HEK293 (cell line): ENCODE measurements around the gene DCAF15.

ENCODE experiments used
- CTCF ChIA-PET: fragments of 350-600 bp; formaldehyde crosslinking; extraction: SDS; loops from one replicate; lab custom pipeline; 2021; ENCODE audit warnings: antibody characterized with exemption; lab: Yijun Ruan, JAX
- POLR2A ChIA-PET: fragments of 300-600 bp; formaldehyde crosslinking; extraction: SDS; loops from one replicate; lab custom pipeline; 2020; ENCODE audit warnings: antibody characterized with exemption, inconsistent platforms; lab: Yijun Ruan, JAX
- H3K27ac ChIP-seq: fragments of 200-500 bp; sonication (Bioruptor generic); 2 replicates; pipeline ENCODE4 v1.5.1; 2014; ENCODE audit warnings: low read depth, low read length, control low read depth, inconsistent platforms; ENCODE audit errors: extremely low read depth
- H3K36me3 ChIP-seq, 2 experiments: fragments of 200-500 bp in 1 of 2; sonication (Bioruptor generic) in 1 of 2; 1 replicate in 1 of 2; 2 replicates in 1 of 2; pipeline ENCODE4 v1.5.1; 2014 to 2017; ENCODE audit warnings: inconsistent platforms in 2 of 2, low read length in 2 of 2; ENCODE audit not compliant: control insufficient read depth in 2 of 2, insufficient read depth in 1 of 2
- H3K4me1 ChIP-seq: fragments of 200-500 bp; sonication (Bioruptor generic); 2 replicates; pipeline ENCODE4 v1.5.1; 2014; ENCODE audit warnings: mild to moderate bottlenecking, low read length, inconsistent platforms; ENCODE audit not compliant: control insufficient read depth, insufficient read depth
- H3K4me3 ChIP-seq: 2 replicates; pipeline ENCODE4 v1.5.1; 2011; ENCODE audit warnings: low read depth, mild to moderate bottlenecking, control low read depth, low read length, moderate library complexity
- H3K9me3 ChIP-seq: fragments of 200-500 bp; sonication (Bioruptor generic); 2 replicates; pipeline ENCODE4 v1.5.1; 2014; ENCODE audit warnings: low read depth, low read length, inconsistent platforms; ENCODE audit not compliant: control insufficient read depth, insufficient read depth
- EGR2 ChIP-seq: fragments of 450-650 bp; formaldehyde crosslinking; IDR thresholded peaks from 2 replicates; pipeline ENCODE4 v1.5.1; 2016; ENCODE audit warnings: low read depth, missing biosample characterization, missing genetic modification characterization
- KLF10 ChIP-seq: fragments of 450-650 bp; IDR thresholded peaks from 2 replicates; pipeline ENCODE4 v1.5.1; 2018; ENCODE audit warnings: missing biosample characterization, mild to moderate bottlenecking, missing genetic modification characterization
- KLF16 ChIP-seq: fragments of 450-650 bp; formaldehyde crosslinking; IDR thresholded peaks from 2 replicates; pipeline ENCODE4 v1.5.1; 2017; ENCODE audit warnings: missing biosample characterization, missing genetic modification characterization
- OSR2 ChIP-seq: fragments of 450-650 bp; formaldehyde crosslinking; IDR thresholded peaks from 2 replicates; pipeline ENCODE4 v1.5.1; 2016; ENCODE audit warnings: missing biosample characterization, missing genetic modification characterization
- REPIN1 ChIP-seq: fragments of 450-650 bp; formaldehyde crosslinking; IDR thresholded peaks from 2 replicates; pipeline ENCODE4 v1.5.1; 2017; ENCODE audit warnings: missing biosample characterization, missing genetic modification characterization, low read depth
- SP7 ChIP-seq: fragments of 450-650 bp; formaldehyde crosslinking; IDR thresholded peaks from 2 replicates; pipeline ENCODE4 v1.5.1; 2016; ENCODE audit warnings: missing biosample characterization, missing genetic modification characterization
- ZFP3 ChIP-seq: fragments of 450-650 bp; formaldehyde crosslinking; IDR thresholded peaks from 2 replicates; pipeline ENCODE4 v1.5.1; 2016; ENCODE audit warnings: low read depth, missing biosample characterization, missing genetic modification characterization
- ZNF121 ChIP-seq: fragments of 450-650 bp; formaldehyde crosslinking; IDR thresholded peaks from 2 replicates; pipeline ENCODE4 v1.5.1; 2016; ENCODE audit warnings: missing biosample characterization, missing genetic modification characterization
- ZNF239 ChIP-seq: fragments of 450-650 bp; formaldehyde crosslinking; IDR thresholded peaks from 2 replicates; pipeline ENCODE4 v1.5.1; 2016; ENCODE audit warnings: missing biosample characterization, missing genetic modification characterization
- ZNF335 ChIP-seq: fragments of 450-650 bp; formaldehyde crosslinking; conservative IDR thresholded peaks from 2 replicates; pipeline ENCODE4 v1.5.1; 2016; ENCODE audit warnings: missing biosample characterization, missing genetic modification characterization
- ZNF350 ChIP-seq: fragments of 450-650 bp; formaldehyde crosslinking; IDR thresholded peaks from 2 replicates; pipeline ENCODE4 v1.5.0; 2017; ENCODE audit warnings: missing biosample characterization, mild to moderate bottlenecking, missing genetic modification characterization
- ZNF37A ChIP-seq: fragments of 450-650 bp; IDR thresholded peaks from 2 replicates; pipeline ENCODE4 v1.5.1; 2018; ENCODE audit warnings: missing biosample characterization, missing genetic modification characterization
- ZNF426 ChIP-seq: fragments of 450-650 bp; formaldehyde crosslinking; IDR thresholded peaks from 2 replicates; pipeline ENCODE4 v1.5.1; 2017; ENCODE audit warnings: missing biosample characterization, missing genetic modification characterization, mild to moderate bottlenecking, inconsistent platforms, moderate library complexity
- ZNF670 ChIP-seq: fragments of 450-650 bp; formaldehyde crosslinking; IDR thresholded peaks from 2 replicates; pipeline ENCODE4 v1.5.1; 2016; ENCODE audit warnings: missing biosample characterization, missing genetic modification characterization, low read depth
- ZNF785 ChIP-seq: fragments of 450-650 bp; formaldehyde crosslinking; IDR thresholded peaks from 2 replicates; pipeline ENCODE4 v1.5.1; 2016; ENCODE audit warnings: missing biosample characterization, missing genetic modification characterization
- ZNF792 ChIP-seq: fragments of 450-650 bp; formaldehyde crosslinking; IDR thresholded peaks from 2 replicates; pipeline ENCODE4 v1.5.1; 2016; ENCODE audit warnings: missing biosample characterization, missing genetic modification characterization
- TF ChIP-seq, protein P1 (sequence below): fragments of 450-650 bp; formaldehyde crosslinking; IDR thresholded peaks from 2 replicates; pipeline ENCODE4 v1.5.1; 2016; ENCODE audit warnings: missing biosample characterization, missing genetic modification characterization
- TF ChIP-seq, protein P2 (sequence below): fragments of 450-650 bp; formaldehyde crosslinking; IDR thresholded peaks from 2 replicates; pipeline ENCODE4 v1.5.1; 2016; ENCODE audit warnings: missing biosample characterization, missing genetic modification characterization
- TF ChIP-seq, protein P3 (sequence below): fragments of 450-650 bp; formaldehyde crosslinking; IDR thresholded peaks from 2 replicates; pipeline ENCODE4 v1.5.1; 2016; ENCODE audit warnings: missing biosample characterization, missing genetic modification characterization
- TF ChIP-seq, protein P4 (sequence below): fragments of 450-650 bp; formaldehyde crosslinking; optimal IDR thresholded peaks from 2 replicates; pipeline ENCODE3; 2016; ENCODE audit warnings: missing biosample characterization, mild to moderate bottlenecking, missing genetic modification characterization
- TF ChIP-seq, protein P5 (sequence below): IDR thresholded peaks from 2 replicates; pipeline ENCODE4 v1.6.1; 2011; ENCODE audit warnings: mild to moderate bottlenecking, low read depth, low read length, borderline replicate concordance
- TF ChIP-seq, protein P6 (sequence below): fragments of 450-650 bp; formaldehyde crosslinking; IDR thresholded peaks from 2 replicates; pipeline ENCODE4 v1.5.1; 2016; ENCODE audit warnings: missing biosample characterization, missing genetic modification characterization

DCAF15 gene

DNA sequence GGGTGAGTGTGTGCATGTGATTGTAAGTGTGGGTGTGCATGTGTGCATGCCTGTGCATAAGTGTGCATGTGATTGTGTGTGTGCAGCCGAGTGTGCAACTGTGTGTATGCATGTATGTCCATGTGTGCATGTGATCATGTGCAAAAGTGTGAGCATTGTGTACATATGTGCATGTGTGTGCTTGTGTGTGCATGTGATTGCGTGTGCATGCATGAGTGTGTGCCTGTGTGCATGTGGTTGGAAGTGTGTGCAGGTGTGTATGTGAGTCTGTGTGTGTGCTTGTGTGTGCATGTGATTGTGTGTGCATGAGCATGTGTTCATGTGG, 17.6 kb upstream of the DCAF15 start (continued):
- TF ChIP-seq, protein P1, sequence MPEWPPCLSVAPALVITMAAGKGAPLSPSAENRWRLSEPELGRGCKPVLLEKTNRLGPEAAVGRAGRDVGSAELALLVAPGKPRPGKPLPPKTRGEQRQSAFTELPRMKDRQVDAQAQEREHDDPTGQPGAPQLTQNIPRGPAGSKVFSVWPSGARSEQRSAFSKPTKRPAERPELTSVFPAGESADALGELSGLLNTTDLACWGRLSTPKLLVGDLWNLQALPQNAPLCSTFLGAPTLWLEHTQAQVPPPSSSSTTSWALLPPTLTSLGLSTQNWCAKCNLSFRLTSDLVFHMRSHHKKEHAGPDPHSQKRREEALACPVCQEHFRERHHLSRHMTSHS (tag by site-specific recombination), result no peak
- TF ChIP-seq ZFP3 (tag by site-specific recombination), result no peak
- TF ChIP-seq, protein P2, sequence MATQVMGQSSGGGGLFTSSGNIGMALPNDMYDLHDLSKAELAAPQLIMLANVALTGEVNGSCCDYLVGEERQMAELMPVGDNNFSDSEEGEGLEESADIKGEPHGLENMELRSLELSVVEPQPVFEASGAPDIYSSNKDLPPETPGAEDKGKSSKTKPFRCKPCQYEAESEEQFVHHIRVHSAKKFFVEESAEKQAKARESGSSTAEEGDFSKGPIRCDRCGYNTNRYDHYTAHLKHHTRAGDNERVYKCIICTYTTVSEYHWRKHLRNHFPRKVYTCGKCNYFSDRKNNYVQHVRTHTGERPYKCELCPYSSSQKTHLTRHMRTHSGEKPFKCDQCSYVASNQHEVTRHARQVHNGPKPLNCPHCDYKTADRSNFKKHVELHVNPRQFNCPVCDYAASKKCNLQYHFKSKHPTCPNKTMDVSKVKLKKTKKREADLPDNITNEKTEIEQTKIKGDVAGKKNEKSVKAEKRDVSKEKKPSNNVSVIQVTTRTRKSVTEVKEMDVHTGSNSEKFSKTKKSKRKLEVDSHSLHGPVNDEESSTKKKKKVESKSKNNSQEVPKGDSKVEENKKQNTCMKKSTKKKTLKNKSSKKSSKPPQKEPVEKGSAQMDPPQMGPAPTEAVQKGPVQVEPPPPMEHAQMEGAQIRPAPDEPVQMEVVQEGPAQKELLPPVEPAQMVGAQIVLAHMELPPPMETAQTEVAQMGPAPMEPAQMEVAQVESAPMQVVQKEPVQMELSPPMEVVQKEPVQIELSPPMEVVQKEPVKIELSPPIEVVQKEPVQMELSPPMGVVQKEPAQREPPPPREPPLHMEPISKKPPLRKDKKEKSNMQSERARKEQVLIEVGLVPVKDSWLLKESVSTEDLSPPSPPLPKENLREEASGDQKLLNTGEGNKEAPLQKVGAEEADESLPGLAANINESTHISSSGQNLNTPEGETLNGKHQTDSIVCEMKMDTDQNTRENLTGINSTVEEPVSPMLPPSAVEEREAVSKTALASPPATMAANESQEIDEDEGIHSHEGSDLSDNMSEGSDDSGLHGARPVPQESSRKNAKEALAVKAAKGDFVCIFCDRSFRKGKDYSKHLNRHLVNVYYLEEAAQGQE, result no peak
- no peak for TF ChIP-seq ZNF335 (tag by site-specific recombination)
- TF ChIP-seq EGR2, result no peak
- TF ChIP-seq SP7 (tag by site-specific recombination), result no peak
- TF ChIP-seq ZNF792 (tag by site-specific recombination), result no peak
- TF ChIP-seq, protein P3, sequence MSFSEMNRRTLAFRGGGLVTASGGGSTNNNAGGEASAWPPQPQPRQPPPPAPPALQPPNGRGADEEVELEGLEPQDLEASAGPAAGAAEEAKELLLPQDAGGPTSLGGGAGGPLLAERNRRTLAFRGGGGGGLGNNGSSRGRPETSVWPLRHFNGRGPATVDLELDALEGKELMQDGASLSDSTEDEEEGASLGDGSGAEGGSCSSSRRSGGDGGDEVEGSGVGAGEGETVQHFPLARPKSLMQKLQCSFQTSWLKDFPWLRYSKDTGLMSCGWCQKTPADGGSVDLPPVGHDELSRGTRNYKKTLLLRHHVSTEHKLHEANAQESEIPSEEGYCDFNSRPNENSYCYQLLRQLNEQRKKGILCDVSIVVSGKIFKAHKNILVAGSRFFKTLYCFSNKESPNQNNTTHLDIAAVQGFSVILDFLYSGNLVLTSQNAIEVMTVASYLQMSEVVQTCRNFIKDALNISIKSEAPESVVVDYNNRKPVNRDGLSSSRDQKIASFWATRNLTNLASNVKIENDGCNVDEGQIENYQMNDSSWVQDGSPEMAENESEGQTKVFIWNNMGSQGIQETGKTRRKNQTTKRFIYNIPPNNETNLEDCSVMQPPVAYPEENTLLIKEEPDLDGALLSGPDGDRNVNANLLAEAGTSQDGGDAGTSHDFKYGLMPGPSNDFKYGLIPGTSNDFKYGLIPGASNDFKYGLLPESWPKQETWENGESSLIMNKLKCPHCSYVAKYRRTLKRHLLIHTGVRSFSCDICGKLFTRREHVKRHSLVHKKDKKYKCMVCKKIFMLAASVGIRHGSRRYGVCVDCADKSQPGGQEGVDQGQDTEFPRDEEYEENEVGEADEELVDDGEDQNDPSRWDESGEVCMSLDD (tag by site-specific recombination), result no peak
- no peak; the same call in 1 of the 2 replicates for TF ChIP-seq ZNF785 (tag by site-specific recombination)
- no peak for TF ChIP-seq ZNF670 (tag by site-specific recombination)
- TF ChIP-seq ZNF350, result no peak
- TF ChIP-seq REPIN1, result no peak
- TF ChIP-seq, protein P4, sequence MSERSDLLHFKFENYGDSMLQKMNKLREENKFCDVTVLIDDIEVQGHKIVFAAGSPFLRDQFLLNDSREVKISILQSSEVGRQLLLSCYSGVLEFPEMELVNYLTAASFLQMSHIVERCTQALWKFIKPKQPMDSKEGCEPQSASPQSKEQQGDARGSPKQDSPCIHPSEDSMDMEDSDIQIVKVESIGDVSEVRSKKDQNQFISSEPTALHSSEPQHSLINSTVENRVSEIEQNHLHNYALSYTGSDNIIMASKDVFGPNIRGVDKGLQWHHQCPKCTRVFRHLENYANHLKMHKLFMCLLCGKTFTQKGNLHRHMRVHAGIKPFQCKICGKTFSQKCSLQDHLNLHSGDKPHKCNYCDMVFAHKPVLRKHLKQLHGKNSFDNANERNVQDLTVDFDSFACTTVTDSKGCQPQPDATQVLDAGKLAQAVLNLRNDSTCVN (tag by site-specific recombination), result peak; percentile 41
- no peak for TF ChIP-seq OSR2
- no peak for TF ChIP-seq KLF10 (tag by site-specific recombination)

DNA sequence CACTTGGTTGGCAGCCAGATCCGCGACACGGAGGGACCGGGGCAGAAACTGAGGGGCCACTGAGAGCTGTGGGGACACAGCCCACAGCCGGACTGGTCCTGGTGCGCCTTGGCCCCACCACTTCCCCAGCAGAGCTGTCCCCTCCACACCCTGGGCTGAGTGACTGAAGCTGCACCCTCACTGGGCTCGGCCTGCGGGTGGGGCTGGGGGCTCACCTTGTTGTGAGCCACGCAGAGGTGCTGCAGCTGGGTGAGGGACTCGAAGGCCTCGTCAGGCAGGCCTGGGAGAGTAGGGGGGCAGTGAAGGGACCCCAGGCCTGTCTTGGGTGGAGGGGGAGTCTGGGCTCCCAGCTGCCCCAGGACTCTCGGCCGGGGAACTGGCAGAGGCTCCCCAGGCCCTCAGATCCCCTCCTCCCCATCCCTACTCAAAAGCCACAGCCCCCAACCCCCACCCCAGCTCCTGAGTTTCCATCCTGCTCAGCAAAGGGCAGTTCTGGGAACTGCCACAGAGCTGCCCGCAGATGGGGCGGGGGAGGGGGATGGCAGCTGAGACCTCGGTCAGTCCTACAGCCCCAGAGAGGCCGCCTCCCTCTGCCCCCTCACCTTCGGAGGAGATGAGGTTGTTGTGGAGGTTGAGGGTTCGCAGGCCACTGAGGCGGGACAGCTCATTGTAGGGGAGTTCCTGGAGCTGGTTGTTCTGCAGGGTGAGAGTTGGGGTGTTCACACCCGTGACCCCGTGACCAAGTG, 16.4 kb upstream of the DCAF15 start:
- ChIA-PET CTCF (interaction anchor here (0.8 kb wide), 1 partner anchor 17 kb away, joined by 3 read pairs; no protein-coding TSS in a partner anchor), POLR2A (no interaction called here)
- no peaks in the 10 kb centered on the region for H3K4me1 ChIP-seq
- no peak overlapping the region for H3K4me3 ChIP-seq
- no peak overlapping the region for H3K27ac ChIP-seq
- H3K36me3 ChIP-seq, result peaks cover 0 to 6% of the 10 kb centered on the region in 2 experiments; a peak in 2 of 3 replicates
- no peaks in the 10 kb centered on the region for H3K9me3 ChIP-seq
- TF ChIP-seq, protein P5, sequence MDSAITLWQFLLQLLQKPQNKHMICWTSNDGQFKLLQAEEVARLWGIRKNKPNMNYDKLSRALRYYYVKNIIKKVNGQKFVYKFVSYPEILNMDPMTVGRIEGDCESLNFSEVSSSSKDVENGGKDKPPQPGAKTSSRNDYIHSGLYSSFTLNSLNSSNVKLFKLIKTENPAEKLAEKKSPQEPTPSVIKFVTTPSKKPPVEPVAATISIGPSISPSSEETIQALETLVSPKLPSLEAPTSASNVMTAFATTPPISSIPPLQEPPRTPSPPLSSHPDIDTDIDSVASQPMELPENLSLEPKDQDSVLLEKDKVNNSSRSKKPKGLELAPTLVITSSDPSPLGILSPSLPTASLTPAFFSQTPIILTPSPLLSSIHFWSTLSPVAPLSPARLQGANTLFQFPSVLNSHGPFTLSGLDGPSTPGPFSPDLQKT, result no peak
- TF ChIP-seq ZNF121 (tag by site-specific recombination), result no peak
- TF ChIP-seq ZNF37A (tag by site-specific recombination), result no peak
- TF ChIP-seq KLF16, result no peak
- TF ChIP-seq, protein P3 (tag by site-specific recombination), result peak; percentile 80
- TF ChIP-seq ZNF792 (tag by site-specific recombination), result no peak
- no peak for TF ChIP-seq ZNF426 (tag by site-specific recombination)
- TF ChIP-seq, protein P6, sequence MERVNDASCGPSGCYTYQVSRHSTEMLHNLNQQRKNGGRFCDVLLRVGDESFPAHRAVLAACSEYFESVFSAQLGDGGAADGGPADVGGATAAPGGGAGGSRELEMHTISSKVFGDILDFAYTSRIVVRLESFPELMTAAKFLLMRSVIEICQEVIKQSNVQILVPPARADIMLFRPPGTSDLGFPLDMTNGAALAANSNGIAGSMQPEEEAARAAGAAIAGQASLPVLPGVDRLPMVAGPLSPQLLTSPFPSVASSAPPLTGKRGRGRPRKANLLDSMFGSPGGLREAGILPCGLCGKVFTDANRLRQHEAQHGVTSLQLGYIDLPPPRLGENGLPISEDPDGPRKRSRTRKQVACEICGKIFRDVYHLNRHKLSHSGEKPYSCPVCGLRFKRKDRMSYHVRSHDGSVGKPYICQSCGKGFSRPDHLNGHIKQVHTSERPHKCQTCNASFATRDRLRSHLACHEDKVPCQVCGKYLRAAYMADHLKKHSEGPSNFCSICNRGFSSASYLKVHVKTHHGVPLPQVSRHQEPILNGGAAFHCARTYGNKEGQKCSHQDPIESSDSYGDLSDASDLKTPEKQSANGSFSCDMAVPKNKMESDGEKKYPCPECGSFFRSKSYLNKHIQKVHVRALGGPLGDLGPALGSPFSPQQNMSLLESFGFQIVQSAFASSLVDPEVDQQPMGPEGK (tag by site-specific recombination), result 0 out of 2 replicates have a peak, but pooled peaks have one; percentile 6
- TF ChIP-seq ZNF239 (tag by site-specific recombination), result no peak
